A172 (cell line): ENCODE results near the gene CAPZA2. TPM values are rescaled to one million over a fixed set of nuclear protein-coding genes. Genes with fewer than 3 reads are reported as not detected.

ENCODE experiments used
- DNase-seq: peaks from one replicate; pipeline ENCODE4 v3.0.0-alpha.2; 2015; ENCODE audit warnings: low spot score
- total RNA-seq: library from RNA; depleted of rRNA; stranded (reverse); fragments of >200 nt; shearing (Covaris generic); gene quantifications from 2 replicates; pipeline ENCODE4 v1.2.3, GENCODE V29; 2014

Gene CAPZA2
- total RNA-seq, 1 experiment from 2014 or later, result 225 TPM

DNA sequence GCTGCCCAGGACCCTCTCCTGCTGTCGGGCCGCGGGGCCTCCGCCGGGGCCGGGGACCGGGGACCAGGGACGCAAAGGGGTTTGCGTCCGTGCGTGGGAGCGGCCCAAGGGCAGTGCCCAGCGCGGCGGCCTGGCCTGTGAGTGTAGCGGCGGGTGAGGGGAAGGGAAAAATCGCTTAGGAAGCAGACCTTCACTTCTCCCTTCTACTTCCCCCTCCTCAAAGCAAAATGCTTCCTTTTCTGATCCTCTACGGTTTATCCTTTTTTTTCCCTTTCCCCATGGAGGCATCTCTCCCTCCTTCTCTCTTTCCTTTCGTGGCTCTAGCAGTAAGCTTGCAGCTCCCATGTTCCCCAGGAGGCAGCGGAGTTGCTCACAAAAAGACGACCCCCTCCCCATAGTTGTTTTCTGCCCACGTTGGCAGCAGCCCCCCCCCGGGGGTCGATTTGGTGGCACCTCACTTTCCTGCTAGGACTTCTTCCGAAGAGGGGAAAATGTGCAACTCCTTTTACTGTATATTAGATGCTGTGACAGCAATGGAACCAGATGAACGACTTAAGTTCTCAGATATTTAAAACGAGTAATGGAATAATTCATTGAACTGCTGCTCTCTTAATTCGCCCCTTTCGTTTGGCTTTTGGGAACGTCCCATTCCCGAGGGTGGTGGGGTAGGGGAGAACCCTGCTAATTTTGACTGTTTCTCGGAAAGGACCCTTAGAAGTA, 724 bp downstream of the CAPZA2 start:
- DNase-seq, result peak; percentile 8

DNA sequence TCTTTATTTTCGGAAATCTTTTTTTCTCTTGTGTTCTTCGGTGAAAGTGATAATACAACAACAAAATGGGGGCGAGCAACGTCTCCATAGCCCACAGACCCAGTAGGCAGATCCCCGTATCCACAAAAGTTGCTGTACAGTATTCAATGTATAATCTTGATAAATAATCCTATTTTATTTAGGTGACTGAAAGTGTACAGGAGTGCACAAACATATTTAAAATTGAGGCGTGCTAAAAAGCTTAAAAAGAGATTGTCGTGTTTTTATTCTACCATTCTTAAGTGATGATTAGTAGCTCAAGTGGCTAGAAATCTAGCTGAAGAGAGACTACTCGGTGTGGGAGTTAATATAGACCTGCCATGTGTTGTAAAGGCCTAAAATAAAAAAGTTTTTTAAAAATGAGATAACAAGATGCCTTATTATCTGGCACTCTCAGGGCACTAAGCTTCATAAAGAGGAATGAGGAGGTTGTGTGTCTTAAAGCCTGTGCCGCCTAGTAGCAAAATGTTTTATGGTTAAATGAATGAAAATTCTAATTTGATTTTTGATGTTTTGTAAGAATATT, 1.6 kb downstream of the CAPZA2 start:
- DNase-seq, result no peak

DNA sequence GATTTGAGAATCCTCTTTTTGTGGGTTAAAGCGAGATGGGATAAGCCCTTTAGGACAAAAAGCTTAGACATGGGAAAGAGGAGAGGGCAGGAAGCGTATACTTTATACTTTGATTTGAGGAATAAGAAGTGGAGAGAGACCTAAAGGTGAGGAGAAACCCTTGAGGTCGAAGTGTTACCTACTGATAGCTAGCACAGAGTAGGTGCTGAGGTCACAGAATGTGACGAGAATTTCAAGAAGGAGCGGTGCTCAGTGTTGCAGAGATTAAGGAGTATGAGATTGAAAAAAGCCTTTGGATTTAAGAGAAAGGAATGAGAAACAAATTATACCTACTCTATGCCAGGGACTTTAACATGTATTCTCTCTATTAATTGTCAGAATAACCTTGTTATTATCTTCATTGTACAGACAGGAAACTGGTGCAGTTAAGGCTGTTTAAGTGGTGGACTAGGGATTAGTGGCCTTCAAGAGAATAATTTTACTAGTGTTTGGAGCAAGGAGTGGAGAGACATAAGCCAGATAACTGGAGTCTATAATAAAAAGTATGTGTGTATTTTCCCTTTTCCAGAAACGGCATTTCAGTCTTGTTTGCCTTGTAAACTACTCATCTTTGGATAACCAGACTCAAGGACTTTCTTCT, 8.8 kb downstream of the CAPZA2 start:
- DNase-seq, result no peak

DNA sequence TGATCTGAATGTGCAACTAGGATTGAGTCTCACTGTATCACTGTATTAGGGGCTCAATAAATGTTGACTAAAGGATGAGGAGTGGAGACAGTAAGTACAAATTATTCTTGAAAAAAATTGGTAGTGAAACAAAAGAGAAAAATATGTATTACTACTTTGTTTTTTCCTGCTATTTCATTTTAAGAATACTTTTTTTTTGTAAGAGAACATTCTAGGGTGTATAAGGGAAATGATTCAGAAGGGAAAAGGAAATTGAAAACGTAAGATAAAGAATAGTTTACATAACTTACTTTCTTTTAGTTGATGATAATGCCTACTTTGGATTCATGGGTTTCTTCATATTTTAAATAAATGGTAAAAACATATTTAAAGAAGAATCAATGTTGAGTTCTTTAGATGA, 9.6 kb downstream of the CAPZA2 start:
- no peak for DNase-seq

DNA sequence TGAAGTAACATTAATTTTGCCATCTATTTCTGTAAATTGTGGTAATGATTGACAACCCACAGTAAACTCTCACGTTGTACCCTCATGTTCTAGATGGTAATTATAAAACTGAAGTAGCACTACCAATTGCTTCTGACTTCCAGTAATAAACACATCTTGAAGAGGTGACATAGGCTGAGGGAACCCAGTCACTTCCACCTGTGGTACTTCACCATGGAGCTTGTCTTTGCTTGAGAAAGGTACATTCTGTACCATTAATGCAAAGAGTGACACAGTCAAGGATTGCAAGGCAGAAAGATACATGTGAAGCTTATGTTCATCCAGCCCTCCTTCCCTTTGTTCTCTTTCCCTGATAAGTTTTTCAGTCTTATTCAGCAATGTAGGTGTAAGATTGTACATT, 11.2 kb downstream of the CAPZA2 start:
- no peak for DNase-seq

DNA sequence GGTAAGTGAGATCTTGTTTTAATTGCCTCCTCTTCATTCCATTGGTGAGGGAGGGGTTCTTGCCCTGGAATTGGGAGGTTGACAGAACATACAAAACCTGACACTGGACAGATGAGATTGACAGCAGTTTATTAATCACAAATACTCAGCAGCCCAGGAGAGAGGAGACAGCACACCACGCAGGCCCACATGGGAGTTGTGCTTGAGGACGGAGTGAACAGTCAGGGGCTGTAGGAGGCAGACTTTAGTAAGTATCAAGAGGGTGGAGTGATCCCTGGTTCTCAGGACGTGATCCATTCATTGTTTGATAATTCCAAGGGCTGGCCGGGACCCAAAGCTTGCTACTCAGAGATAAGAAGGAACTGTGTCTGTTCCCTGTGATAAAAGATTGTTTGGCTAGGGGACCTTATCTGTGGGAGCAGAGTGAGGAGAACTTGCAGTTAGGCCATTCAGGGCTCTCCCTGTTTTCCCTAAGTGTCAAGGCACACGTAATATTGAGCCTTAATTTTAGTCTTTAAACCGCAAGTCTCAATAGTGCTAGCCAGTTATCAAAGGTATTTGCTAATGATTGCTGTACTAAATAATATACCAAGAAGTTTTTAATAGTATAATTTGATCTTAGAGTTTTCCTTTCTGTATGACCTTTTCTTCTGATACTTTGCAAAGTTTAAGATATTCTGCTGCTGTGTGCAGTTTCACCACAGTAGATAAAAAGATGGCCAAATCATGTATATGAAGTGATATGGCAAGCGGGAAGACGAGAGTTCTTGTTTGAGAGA, 14.5 kb downstream of the CAPZA2 start:
- no peak for DNase-seq

DNA sequence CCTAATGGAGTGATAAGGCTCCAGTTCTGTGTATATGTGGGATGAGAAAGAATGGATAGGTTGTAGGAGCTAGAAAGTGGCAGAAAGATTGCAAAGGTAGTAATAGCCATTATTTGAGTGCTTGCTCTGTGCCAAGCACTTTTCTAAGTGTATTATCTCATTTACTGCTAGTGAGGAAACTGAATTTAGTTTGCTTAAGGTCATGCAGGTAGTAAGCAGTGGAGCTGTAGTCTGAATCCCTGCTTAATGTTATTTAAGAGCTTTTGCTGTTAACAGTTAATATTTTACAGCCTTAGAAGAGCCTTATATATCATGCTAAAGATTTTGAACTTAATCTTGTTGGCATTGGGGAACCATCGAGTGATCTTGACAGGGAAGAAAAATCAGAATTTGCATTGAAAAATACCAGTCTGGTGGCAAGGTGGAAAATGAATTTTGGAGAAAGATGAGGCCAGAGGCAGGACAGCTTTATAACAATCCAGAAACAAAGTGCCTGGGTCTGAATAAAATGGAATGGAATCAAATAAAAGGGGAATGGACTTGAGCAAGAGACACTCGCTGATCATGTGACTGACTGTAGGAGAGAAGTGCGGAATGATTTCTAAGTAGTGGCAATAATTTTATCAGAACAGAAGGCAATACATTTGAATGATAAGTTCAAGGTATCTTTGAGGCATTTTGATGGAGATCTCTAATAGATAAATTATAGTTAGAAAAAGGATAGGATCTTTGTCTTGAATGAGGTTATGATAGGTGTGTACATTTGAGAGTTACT, 15.2 kb downstream of the CAPZA2 start:
- DNase-seq, result no peak

DNA sequence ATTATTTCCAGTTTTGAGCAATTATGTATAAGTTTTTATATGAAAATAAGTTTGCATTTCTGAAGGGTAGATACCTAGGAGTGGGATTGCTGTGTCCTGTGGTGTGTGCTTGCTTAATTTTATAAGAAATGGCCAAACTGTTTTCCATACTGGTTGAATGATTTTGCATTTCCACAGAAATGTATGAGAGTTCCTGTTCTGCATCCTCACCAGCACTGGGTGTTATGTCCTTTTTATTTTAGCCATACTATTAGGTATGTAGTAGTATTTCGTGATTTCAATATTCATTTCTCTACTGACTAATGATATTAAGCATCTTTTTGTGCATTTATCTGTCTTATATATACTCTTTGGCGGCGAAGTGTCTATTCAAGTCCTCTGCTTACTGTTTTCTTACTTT, 22.3 kb downstream of the CAPZA2 start:
- DNase-seq, result no peak

DNA sequence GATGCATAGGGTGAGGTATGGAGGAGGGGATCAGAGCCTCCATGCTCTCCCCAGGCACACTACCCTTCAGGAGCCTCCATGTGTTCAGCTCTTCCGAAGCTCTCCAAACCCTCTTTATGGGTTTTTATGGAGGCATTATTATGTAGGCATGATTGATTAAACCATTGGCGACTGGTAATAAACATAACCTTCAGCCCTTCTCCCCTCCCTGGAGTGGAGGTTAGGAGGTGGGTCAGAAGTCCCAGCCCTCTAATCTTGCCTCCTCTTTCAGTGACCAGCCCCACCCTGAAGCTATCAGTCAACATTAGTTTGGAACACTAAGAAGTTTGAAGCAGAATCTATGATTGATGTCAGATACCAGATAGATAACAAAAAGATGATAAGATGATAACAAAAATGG, 23.3 kb downstream of the CAPZA2 start:
- no peak for DNase-seq

DNA sequence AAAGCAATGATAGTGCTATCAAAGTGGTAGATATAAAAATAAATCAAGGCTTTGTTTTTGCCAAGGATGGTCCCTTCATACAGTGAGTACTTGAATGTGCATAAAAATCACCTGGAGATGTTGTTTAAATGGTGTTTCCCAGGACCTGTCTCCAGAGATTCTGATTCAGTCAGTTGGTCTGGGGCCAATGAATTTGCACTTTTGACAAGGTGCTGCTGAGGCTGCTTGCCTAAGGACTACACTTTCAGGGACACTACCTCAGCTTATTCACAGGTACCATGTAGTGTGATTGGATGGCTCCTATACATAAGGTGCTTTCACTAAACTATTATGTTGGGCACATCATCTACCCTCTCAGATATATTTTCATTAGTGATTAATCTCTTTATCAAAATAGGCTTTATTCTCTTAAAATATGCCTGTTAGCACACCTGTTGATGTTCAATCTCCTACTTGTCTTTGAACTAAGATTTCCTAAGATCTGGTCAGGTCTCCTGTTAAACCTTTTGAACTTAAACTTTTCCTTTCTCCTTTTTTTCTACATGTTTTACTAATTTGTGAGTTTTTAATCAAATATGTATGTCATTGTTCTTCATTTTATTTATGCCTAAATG, 24.3 kb downstream of the CAPZA2 start:
- no peak for DNase-seq

DNA sequence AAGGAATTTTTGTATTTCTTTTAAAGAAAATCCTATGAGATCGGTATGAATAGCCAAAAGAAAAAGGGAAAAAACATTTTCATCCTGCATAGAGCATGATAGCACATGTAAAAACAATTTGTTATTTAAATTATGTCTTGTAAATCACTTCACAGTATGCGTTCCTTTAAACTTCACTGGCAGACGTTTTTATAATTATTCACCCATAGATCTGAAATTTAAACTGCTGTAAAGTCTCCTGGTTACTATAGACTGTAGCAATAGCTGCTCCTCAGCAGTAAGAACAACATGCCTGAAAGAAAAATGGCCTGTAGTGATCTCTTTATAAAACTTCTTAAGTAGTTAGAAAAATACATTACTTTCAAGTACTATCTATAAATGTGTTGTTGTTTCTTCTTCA, 26.5 kb downstream of the CAPZA2 start:
- no peak for DNase-seq

DNA sequence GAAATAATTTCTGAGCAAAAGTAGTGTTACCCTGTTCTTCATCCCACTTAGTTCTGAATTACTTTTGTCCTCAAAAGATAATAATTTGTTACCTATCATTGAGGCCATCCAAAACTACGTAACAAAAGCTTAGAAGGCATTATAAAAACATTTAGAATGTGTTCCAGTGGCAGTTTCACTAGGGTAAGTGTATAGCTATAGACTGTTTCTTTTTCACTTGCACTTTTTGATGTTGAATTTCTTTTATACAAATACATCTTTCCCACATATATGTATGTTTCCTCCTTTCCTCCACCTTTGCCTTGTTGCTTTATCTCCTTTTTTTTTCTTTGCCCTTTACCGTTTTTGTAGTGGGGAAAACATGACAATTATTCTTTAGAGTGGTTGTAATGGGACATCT, 33.5 kb downstream of the CAPZA2 start:
- DNase-seq, result no peak

DNA sequence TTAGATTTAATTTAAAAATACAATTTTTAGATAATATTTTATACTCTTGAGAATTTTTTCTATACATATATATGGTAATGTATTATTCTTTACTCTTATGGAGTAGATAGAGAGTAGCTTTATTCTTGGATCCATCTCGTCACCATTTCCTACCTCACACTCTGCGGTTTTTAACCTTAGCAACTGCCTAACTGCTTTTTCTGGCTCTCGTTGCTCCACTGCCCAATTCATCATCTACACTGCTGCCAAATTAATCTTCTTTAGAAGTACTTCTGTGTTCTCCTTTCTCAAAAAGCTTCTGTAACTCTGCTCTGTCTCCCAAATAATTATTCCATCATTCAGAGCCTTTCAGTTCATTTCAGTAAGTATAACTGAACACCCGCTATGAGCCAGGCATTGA, 35.3 kb downstream of the CAPZA2 start:
- DNase-seq, result no peak

DNA sequence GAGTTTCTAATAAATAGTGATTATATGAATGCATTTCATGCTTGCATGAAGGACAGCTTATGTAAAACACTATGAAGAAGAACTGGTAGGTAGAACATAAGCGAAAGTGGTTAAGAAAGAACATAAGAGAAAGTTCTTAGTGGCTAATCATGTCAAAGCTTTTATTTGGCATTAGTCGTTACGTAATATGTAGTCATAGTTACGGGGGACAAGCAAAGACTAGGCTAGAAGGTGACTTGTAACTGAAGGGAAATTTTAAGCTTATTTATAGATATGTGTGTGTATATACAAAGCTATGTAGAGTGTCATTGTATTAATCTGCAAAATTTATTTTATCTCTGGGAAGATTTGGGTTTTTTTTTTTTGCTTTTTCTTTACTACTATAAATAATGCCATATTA, 36.9 kb downstream of the CAPZA2 start:
- DNase-seq, result no peak

DNA sequence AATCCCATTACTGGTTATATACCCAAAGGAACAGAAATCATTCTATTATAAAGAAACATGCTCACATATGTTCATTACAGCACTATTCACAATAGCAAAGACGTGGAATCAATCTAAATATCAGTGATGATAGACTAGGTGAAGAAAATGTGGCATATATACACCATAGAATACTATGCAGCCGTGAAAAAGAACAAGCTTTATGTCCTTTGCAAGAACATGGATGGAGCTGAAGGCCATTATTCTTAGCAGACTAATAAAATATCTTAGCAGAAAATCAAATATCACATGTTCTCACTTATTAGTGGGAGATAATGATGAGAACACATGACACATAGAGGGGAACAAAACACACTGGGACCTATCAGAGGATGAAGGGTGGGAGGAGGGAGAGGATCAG, 38.8 kb downstream of the CAPZA2 start:
- DNase-seq, result no peak

DNA sequence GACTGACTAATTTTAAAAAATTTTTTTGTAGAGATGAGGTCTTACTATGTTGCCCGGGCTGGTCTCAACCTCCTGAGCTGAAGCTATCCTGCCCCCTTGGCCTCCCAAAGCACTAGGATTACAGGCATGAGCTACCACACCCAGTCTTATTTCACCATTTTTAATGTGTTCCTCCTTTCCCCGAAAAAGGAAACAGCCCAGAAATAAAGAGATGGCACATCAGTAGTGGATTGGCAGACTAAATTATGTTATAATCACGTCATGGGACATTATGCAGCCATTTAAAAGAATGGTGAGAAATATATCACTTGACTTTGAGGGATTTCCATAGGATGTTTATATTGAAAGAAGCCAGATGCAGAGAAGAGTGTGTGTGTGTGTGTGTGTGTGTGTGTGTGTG, 40.5 kb downstream of the CAPZA2 start:
- DNase-seq, result no peak

DNA sequence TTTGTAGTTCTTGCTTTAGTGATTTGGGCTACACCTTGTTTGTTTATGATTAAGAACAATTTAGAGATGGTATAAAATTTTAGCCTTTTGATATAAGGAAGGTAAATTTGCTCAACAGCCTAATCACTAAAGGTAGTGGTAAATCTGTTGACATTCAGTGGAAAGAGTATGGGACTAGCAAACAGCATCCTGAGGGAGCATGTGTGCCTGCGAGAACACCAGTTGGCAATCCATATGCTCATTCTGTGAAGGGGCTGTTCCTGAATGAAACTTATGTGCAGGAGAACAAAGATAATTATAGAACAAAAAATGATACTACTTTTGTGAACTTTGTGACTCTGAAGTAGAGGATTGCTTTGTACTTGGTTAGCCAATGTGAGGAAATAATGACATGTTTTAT, 44.0 kb downstream of the CAPZA2 start:
- no peak for DNase-seq

DNA sequence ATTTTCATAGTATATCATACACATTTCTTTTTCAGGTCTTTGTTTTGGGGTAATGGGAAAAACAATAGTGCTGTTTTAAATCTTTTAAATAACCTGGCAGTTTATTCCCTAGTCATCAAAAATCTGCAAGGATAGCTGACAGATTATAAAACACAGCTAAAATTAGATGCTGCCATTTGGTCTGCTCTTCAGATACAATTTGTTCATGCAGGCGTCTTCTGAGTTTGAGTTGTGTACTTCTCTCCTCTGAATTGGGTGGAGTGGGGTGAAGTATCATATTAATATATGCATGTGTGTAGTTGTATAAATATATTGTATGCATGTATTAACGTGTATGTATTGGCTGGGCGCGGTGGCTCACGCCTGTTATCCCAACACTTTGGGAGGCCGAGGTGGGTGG, 48.0 kb downstream of the CAPZA2 start:
- DNase-seq, result no peak

DNA sequence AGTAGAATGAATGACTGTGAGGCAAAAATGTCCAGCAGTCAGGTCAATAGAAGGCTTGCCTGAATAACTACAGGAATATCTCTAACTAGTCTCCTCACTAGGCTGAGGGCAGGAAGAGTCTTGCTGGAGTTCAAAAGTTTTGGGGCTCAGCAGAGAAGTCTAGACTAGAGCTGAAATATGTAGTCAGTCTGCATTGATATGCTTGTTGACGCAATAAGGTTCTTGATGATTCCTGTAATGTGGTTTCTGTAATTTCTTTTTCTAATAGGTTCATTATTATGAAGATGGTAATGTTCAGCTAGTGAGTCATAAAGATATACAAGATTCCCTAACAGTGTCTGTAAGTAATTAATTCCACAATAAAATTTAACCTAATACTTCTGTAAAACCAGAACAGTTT, 49.4 kb downstream of the CAPZA2 start:
- no peak for DNase-seq

DNA sequence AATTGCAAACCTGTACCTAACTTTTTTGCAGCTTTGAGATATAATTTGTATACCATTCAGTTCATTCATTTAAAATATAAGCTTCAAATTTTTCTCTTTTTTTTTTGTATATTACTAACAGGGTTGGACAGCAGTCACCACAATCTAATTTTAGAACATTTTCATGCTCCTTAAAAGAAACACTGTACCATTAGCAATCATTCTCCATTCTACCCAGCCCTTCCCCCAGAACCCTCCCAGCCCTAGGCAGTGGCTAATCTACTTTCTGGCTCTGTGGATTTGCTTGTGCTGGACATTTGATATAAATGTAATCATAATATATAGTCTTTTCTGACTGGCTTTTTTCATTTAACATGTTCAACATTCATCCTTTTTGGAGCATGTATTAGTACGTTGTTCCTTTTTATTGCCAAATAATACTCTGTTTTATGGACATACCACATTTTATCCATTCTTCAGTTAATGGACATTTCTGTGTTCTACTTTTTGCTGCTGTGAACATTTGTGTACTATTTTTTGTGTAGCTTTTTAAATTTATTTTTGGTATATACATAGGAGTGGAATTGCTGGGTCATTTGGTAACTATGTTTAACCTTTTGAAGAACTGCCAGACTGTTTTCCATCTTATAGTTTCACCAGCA, 50.0 kb downstream of the CAPZA2 start:
- no peak for DNase-seq

DNA sequence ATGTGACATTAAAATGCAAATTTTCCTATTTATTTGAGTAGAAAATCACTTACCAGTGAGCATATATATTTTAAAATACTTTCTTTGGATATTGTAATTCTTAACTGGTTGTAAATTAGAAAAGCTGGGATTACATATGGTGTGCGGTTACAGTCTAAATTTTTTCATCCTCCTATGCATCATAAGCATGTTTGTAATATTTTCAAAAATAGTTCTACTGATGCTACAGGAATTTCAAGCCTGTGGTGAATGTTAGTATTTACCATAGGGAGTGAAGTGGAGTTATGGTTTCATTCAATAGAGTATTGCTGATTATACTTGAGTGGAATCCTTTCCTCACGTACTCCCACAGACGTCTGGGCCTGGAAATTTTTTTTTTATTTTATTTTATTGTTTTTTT, 56.3 kb downstream of the CAPZA2 start:
- no peak for DNase-seq
